ENCODE data around the gene CACNA1G.

DNA sequence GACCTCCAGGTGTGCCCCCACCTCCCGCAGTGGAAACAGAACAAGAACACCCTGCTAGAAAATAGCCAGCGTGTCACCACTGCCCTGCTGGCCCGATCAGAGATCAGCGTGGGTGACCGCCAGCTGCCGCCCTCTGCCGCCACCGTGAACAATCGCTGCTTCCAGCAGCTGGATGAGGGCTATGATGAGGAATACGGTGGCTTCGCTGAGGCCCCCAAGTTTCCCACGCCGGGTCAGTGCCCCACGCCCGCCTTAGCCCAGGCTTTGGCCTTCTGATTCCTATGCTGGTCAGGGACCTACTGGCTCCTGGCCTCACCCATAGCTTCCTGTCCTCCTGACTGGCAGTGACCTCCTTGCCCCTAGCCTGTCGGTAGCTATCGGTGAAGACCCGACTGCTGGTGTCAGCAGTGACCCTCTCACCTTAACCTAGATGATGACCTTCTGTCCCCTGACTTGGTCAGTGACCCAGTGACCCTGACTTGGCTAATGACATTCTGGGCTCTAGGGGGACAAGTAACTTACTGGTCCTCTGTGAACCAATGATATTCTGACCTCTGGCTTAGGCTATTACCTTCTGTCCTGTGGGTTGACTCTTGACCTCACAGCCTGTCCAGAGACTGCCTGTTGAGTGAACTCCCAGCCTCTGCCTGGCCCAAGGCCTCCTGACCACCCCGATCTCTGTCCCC is 11.1 kb upstream of the CACNA1G start:
- TF ChIP-seq, protein P1, sequence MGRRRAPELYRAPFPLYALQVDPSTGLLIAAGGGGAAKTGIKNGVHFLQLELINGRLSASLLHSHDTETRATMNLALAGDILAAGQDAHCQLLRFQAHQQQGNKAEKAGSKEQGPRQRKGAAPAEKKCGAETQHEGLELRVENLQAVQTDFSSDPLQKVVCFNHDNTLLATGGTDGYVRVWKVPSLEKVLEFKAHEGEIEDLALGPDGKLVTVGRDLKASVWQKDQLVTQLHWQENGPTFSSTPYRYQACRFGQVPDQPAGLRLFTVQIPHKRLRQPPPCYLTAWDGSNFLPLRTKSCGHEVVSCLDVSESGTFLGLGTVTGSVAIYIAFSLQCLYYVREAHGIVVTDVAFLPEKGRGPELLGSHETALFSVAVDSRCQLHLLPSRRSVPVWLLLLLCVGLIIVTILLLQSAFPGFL (CRISPR knock-in tag; IDR thresholded peaks at IDR 0.05; ENCODE audit: borderline replicate concordance): no peak
- TF ChIP-seq, protein P2, sequence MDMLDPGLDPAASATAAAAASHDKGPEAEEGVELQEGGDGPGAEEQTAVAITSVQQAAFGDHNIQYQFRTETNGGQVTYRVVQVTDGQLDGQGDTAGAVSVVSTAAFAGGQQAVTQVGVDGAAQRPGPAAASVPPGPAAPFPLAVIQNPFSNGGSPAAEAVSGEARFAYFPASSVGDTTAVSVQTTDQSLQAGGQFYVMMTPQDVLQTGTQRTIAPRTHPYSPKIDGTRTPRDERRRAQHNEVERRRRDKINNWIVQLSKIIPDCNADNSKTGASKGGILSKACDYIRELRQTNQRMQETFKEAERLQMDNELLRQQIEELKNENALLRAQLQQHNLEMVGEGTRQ (CRISPR knock-in tag; IDR thresholded peaks at IDR 0.05): no peak
- TF ChIP-seq, protein P3, sequence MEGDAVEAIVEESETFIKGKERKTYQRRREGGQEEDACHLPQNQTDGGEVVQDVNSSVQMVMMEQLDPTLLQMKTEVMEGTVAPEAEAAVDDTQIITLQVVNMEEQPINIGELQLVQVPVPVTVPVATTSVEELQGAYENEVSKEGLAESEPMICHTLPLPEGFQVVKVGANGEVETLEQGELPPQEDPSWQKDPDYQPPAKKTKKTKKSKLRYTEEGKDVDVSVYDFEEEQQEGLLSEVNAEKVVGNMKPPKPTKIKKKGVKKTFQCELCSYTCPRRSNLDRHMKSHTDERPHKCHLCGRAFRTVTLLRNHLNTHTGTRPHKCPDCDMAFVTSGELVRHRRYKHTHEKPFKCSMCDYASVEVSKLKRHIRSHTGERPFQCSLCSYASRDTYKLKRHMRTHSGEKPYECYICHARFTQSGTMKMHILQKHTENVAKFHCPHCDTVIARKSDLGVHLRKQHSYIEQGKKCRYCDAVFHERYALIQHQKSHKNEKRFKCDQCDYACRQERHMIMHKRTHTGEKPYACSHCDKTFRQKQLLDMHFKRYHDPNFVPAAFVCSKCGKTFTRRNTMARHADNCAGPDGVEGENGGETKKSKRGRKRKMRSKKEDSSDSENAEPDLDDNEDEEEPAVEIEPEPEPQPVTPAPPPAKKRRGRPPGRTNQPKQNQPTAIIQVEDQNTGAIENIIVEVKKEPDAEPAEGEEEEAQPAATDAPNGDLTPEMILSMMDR (IDR thresholded peaks at IDR 0.05): no peak
- TF ChIP-seq NFYB (CRISPR knock-in tag; conservative IDR thresholded peaks at IDR 0.05; ENCODE audit: low read depth) (no peak), ELF4 (CRISPR knock-in tag; IDR thresholded peaks at IDR 0.05; ENCODE audit: low read depth) (no peak)
